Endothelial cell of umbilical vein (primary cell): ENCODE measurements around the gene CLSTN2. TPM values are rescaled to one million over a fixed set of nuclear protein-coding genes. Genes with fewer than 3 reads are reported as not detected.

Experiments
- BruUV-seq: library from RNA; stranded (reverse); fragments of 400-500 nt; replicated peaks from 2 replicates; lab custom pipeline; 2021; lab: Mats Ljungman, UMichigan
- CTCF ChIA-PET: fragments of 300-600, 350-600 bp; sonication (Branson Sonifier 250); formaldehyde crosslinking; loops from one replicate; lab custom pipeline; 2021; ENCODE audit warnings: antibody characterized with exemption, inconsistent platforms; lab: Charles Lee
- POLR2A ChIA-PET: fragments of 300-600, 350-600 bp; sonication (Branson Sonifier 250); formaldehyde crosslinking; loops from one replicate; lab custom pipeline; 2021; ENCODE audit warnings: antibody characterized with exemption, inconsistent platforms; lab: Charles Lee
- DNase-seq: peaks from one replicate; pipeline ENCODE4 v3.0.0-alpha.2; 2011; ENCODE audit warnings: low read depth, low spot score
- FAIRE-seq: peaks from 2 replicates; lab custom pipeline; 2011; peaks lifted over from hg19 to GRCh38; lab: Jason Lieb, UNC
- H2AFZ ChIP-seq: 2 replicates; pipeline ENCODE4 v1.6.0; 2012; ENCODE audit warnings: low read depth, low read length, control low read depth, inconsistent platforms
- H3K27ac ChIP-seq: 2 replicates; pipeline ENCODE4 v1.5.1; 2011; ENCODE audit warnings: low read depth, mild to moderate bottlenecking, control low read depth, low read length, moderate library complexity; ENCODE audit not compliant: insufficient read depth
- H3K27me3 ChIP-seq, 2 experiments: 2 replicates each; pipeline versions ENCODE4 v1.6.0 to v1.6.1; 2011; ENCODE audit warnings: low read length in 2 of 2, mixed read lengths in 1 of 2; ENCODE audit not compliant: control insufficient read depth in 2 of 2, insufficient read depth in 2 of 2
- H3K36me3 ChIP-seq, 2 experiments: 2 replicates in 1 of 2; 3 replicates in 1 of 2; pipeline ENCODE4 v1.5.1; 2011; ENCODE audit warnings: low read length in 2 of 2, mild to moderate bottlenecking in 1 of 2, moderate library complexity in 1 of 2; ENCODE audit not compliant: control insufficient read depth in 2 of 2, insufficient read depth in 2 of 2; ENCODE audit errors: extremely low read depth in 1 of 2
- H3K4me1 ChIP-seq: 3 replicates; pipeline ENCODE4 v1.5.1; 2011; ENCODE audit warnings: mild to moderate bottlenecking, low read length; ENCODE audit not compliant: control insufficient read depth, insufficient read depth; ENCODE audit errors: extremely low read depth
- H3K4me2 ChIP-seq: 2 replicates; pipeline ENCODE4 v1.6.1; 2011; ENCODE audit warnings: low read length, control low read depth, mixed read lengths; ENCODE audit not compliant: insufficient read depth
- H3K4me3 ChIP-seq, 3 experiments: fragments of 200-600 bp in 1 of 3; sonication (generic), shearing (Covaris generic) in 1 of 3; replicated peaks in 1 of 3; 2 replicates each; pipeline ENCODE4 v1.5.1; 2011 to 2016; ENCODE audit warnings: control low read depth in 3 of 3, low read length in 3 of 3, mild to moderate bottlenecking in 2 of 3, inconsistent platforms in 1 of 3, low read depth in 1 of 3, moderate library complexity in 1 of 3; ENCODE audit not compliant: insufficient read depth in 1 of 3
- H3K79me2 ChIP-seq: 2 replicates; pipeline ENCODE4 v1.6.0; 2012; ENCODE audit warnings: low read length, inconsistent platforms; ENCODE audit not compliant: control insufficient read depth, insufficient read depth
- H3K9ac ChIP-seq: replicated peaks from 2 replicates; pipeline ENCODE3; 2011; ENCODE audit warnings: low read length, control low read depth; ENCODE audit not compliant: insufficient read depth; ENCODE audit errors: extremely low read depth
- H3K9me1 ChIP-seq: replicated peaks from 3 replicates; pipeline ENCODE4 v1.6.0; 2011; ENCODE audit warnings: mild to moderate bottlenecking, low read length; ENCODE audit not compliant: control insufficient read depth, insufficient read depth; ENCODE audit errors: extremely low read depth
- H3K9me3 ChIP-seq: replicated peaks from 2 replicates; pipeline ENCODE4 v1.5.1; 2012; ENCODE audit warnings: low read length, inconsistent platforms; ENCODE audit not compliant: control insufficient read depth, insufficient read depth
- H4K20me1 ChIP-seq: replicated peaks from 2 replicates; pipeline ENCODE3; 2011; ENCODE audit warnings: mild to moderate bottlenecking, low read length; ENCODE audit not compliant: control insufficient read depth, insufficient read depth; ENCODE audit errors: extremely low read depth
- EZH2 ChIP-seq: IDR thresholded peaks from 2 replicates; pipeline ENCODE4 v1.6.1; 2012; ENCODE audit warnings: borderline replicate concordance, low read depth, mild to moderate bottlenecking, moderate library complexity, low read length, inconsistent platforms; ENCODE audit not compliant: severe bottlenecking
- FOS ChIP-seq: IDR thresholded peaks from 2 replicates; pipeline ENCODE4 v1.6.1; 2011; ENCODE audit warnings: mild to moderate bottlenecking, low read length, moderate library complexity, borderline replicate concordance; ENCODE audit not compliant: insufficient read depth
- GATA2 ChIP-seq: IDR thresholded peaks from 2 replicates; pipeline ENCODE4 v1.7.0; 2011; ENCODE audit warnings: low read depth, mild to moderate bottlenecking, moderate library complexity, mixed read lengths, low read length; ENCODE audit not compliant: insufficient read length, insufficient read depth
- JUN ChIP-seq: IDR thresholded peaks from 2 replicates; pipeline ENCODE4 v1.6.1; 2011; ENCODE audit warnings: borderline replicate concordance, low read depth; ENCODE audit not compliant: insufficient read length, insufficient read depth
- POLR2A ChIP-seq: IDR thresholded peaks from 2 replicates; pipeline ENCODE4 v1.6.1; 2012; ENCODE audit warnings: low read depth, mild to moderate bottlenecking, control low read depth, low read length
- POLR2AphosphoS5 ChIP-seq: IDR thresholded peaks from 2 replicates; pipeline ENCODE4 v1.6.1; 2012; ENCODE audit warnings: low read depth, mild to moderate bottlenecking, control low read depth, low read length, moderate library complexity; ENCODE audit not compliant: insufficient read depth
- dilution Hi-C: fragments of 300-500 bp; cut with MboI; formaldehyde crosslinking; loops from one replicate; pipeline ENCODE4 v1.15.0; 2019; ENCODE audit warnings: low sequenced_read_pairs; ENCODE audit not compliant: extremely low pct_ligation_motif_present
- intact Hi-C: fragments of 100-400 bp; cut with micrococcal nuclease; formaldehyde crosslinking; loops from one replicate; pipeline ENCODE4 v1.10.0; 2022
- polyA plus RNA-seq, 4 experiments: library from polyadenylated mRNA; depleted of rRNA in 3 of 4; stranded (reverse) in 3 of 4; unstranded in 1 of 4; fragments of >200 nt; gene quantifications; 2 replicates each; pipeline versions ENCODE4 v1.2.1 to v1.2.3, GENCODE V29; 2011 to 2012; ENCODE audit warnings: missing spikeins in 1 of 4
- total RNA-seq: library from RNA; stranded (reverse); gene quantifications from 2 replicates; pipeline ENCODE4 v1.2.3, GENCODE V29; 2021

Gene CLSTN2
- total and polyA plus RNA-seq, 2 donors (not counting 3 experiments of a cell fraction or from before 2014, with no cell fraction given), result 0.26 to 0.38 TPM

DNA sequence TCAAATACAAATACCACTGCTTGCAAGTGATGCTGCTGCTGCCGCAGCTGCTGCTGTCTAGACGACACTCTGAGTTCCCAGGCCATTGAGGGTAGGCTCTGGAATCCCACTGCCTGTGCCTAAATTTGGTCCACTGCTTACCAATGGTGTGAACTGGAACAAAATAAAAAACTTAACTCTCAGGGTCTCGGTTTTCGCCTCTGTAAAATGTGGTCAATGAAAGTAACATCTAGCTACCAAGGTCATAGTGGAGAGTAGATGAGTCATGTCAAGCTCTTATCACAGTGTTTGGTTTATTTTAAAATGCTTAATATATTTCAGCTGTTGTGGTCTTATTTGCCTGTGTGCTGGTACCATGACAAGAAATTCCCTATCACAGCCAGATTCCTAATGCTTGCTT lies 299.3 kb downstream of the CLSTN2 start:
- no TSS peak for BruUV-seq
- no peak overlapping the region for H3K27ac ChIP-seq
- ChIA-PET CTCF (no interaction called here), POLR2A (no interaction called here)
- no peak overlapping the region for H3K4me2 ChIP-seq
- dilution Hi-C loops, result no loop called here
- H4K20me1 ChIP-seq, result no peaks in the 10 kb centered on the region
- DNase-seq, result no peak
- no peaks in the 10 kb centered on the region for H3K9me3 ChIP-seq
- H3K4me3 ChIP-seq, result no peak overlapping the region
- intact Hi-C loops, result no loop called here
- no peak overlapping the region for H2AFZ ChIP-seq
- H3K36me3 ChIP-seq, result no peaks in the 10 kb centered on the region
- FAIRE-seq, result no peak
- no peak overlapping the region for H3K9ac ChIP-seq
- TF ChIP-seq FOS, result no peak
- no peak for TF ChIP-seq POLR2A
- TF ChIP-seq GATA2, result no peak
- no peaks in the 10 kb centered on the region for H3K79me2 ChIP-seq
- H3K4me1 ChIP-seq, result no peaks in the 10 kb centered on the region
- no peaks in the 10 kb centered on the region for H3K27me3 ChIP-seq
- no peaks in the 10 kb centered on the region for H3K9me1 ChIP-seq

DNA sequence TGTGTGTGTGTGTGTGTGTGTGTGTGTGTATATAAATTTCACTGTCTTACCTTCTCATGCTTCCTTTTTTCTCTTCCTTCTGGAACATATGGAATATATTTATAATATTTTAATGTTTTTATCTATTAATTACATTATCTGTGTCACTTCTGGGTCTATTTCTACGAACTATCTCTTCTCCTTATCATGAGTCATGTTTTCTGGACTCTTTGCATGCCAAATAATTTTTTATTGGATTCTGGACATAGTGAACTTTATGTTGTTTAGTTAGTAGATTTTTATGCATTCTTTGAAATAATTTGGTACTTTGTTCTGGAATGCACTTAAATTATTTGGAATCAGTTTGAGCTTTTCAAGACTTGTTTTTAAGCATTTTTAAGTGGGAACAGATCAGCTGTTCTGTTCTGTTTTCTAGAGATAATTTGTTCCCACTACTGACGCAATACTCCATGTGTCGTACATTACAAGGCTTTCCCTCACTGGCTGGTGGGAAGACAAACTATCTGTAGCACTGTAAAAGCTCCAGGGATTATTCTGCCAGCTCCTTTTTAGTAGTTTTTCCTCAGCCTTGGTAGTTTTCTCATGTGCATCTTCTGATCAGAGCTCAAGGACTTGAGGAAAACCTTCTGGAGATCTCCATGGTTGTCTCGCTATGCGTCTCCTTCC lies 302.0 kb downstream of the CLSTN2 start:
- Histone ChIP-seq H4K20me1 (no peaks in the 10 kb centered on the region), H2AFZ (no peak overlapping the region), H3K4me3 (no peak overlapping the region), H3K79me2 (no peaks in the 10 kb centered on the region), H3K9me1 (no peaks in the 10 kb centered on the region), H3K27me3 (no peaks in the 10 kb centered on the region), H3K36me3 (no peaks in the 10 kb centered on the region), H3K9me3 (no peaks in the 10 kb centered on the region), H3K9ac (no peak overlapping the region), H3K4me2 (no peak overlapping the region), H3K27ac (no peak overlapping the region), H3K4me1 (no peaks in the 10 kb centered on the region)
- intact Hi-C loops, result no loop called here
- DNase-seq (no peak), FAIRE-seq (no peak)
- TF ChIP-seq JUN, result no peak
- TF ChIP-seq EZH2, result no peak
- no peak for TF ChIP-seq POLR2AphosphoS5
- POLR2A ChIA-PET, result no interaction called here
- BruUV-seq, result no TSS peak
- CTCF ChIA-PET, result no interaction called here
- dilution Hi-C loops, result no loop called here
